Smooth muscle cell (in vitro differentiated cells): Measurements from ENCODE around the gene HCN1. TPM values are rescaled to one million over a fixed set of nuclear protein-coding genes. Genes with fewer than 3 reads are reported as not detected.
"Not testable (repeated sequence)": the region's sequence is repeated elsewhere in the genome, so short reads cannot be mapped to it uniquely, and the experiment has no call there.

ENCODE experiments used
- DNase-seq: peaks from one replicate; lab custom pipeline; 2025; ENCODE audit not compliant: unreplicated experiment; lab: John Stamatoyannopoulos, UW
- H2AFZ ChIP-seq: fragments of 200-600 bp; sonication (generic); 2 replicates; pipeline ENCODE4 v1.6.0; 2016; ENCODE audit warnings: antibody characterized with exemption, low read depth, mild to moderate bottlenecking
- H3F3A ChIP-seq: fragments of 200-600 bp; sonication (generic); 2 replicates; pipeline ENCODE4 v1.6.0; 2017; ENCODE audit warnings: antibody characterized with exemption, low read depth
- H3K27ac ChIP-seq: fragments of 200-600 bp; sonication (generic); 2 replicates; pipeline ENCODE4 v1.5.1; 2016; ENCODE audit warnings: low read depth, mild to moderate bottlenecking
- H3K27me3 ChIP-seq: fragments of 200-600 bp; sonication (generic); 2 replicates; pipeline ENCODE4 v1.6.1; 2016; ENCODE audit warnings: low read depth, mild to moderate bottlenecking
- H3K36me3 ChIP-seq: fragments of 200-600 bp; sonication (generic); 2 replicates; pipeline ENCODE4 v1.5.1; 2016; ENCODE audit warnings: low read depth
- H3K4me1 ChIP-seq: fragments of 200-600 bp; sonication (generic); 2 replicates; pipeline ENCODE4 v1.5.1; 2016; ENCODE audit warnings: low read depth
- H3K4me2 ChIP-seq: fragments of 200-600 bp; sonication (generic); 2 replicates; pipeline ENCODE4 v1.6.0; 2016; ENCODE audit warnings: mild to moderate bottlenecking
- H3K4me3 ChIP-seq: fragments of 200-600 bp; sonication (generic); 2 replicates; pipeline ENCODE4 v1.5.1; 2016; ENCODE audit warnings: mild to moderate bottlenecking
- H3K79me2 ChIP-seq: fragments of 200-600 bp; sonication (generic); 2 replicates; pipeline ENCODE4 v1.6.0; 2016; ENCODE audit warnings: low read depth, mild to moderate bottlenecking
- H3K9ac ChIP-seq: fragments of 200-600 bp; sonication (generic); 2 replicates; pipeline ENCODE4 v1.6.0; 2016; ENCODE audit warnings: low read depth
- H3K9me3 ChIP-seq: fragments of 200-600 bp; sonication (generic); replicated peaks from 2 replicates; pipeline ENCODE4 v1.5.1; 2016; ENCODE audit warnings: low read depth
- H4K20me1 ChIP-seq: fragments of 200-600 bp; sonication (generic); 2 replicates; pipeline ENCODE4 v1.6.0; 2016; ENCODE audit warnings: low read depth
- WGBS: methylation state at CpG from one replicate; pipeline ENCODE4 v1.1.7; 2016; ENCODE audit warnings: low lambda C conversion rate; 5-methylcytosine and 5-hydroxymethylcytosine counted together
- polyA plus RNA-seq: library from polyadenylated mRNA; unstranded; fragments of >200 nt; fragmentation: Nextera tagmentation; extraction: Ambion mirVana; gene quantifications from 2 replicates; pipeline ENCODE4 v1.2.1, GENCODE V29; 2016
- total RNA-seq: library from RNA; depleted of rRNA; stranded (reverse); fragments of >200 nt; gene quantifications from 2 replicates; pipeline ENCODE4 v1.2.3, GENCODE V29; 2014
- TF ChIP-seq, protein P1 (sequence below): fragments of 200-600 bp; sonication (generic); IDR thresholded peaks from 2 replicates; pipeline ENCODE4 v1.5.1; 2017; ENCODE audit warnings: borderline replicate concordance, mild to moderate bottlenecking, antibody characterized with exemption; ENCODE audit not compliant: insufficient read depth, poor library complexity, severe bottlenecking

Gene HCN1
- total and polyA plus RNA-seq, 2 experiments from 2014 or later = not detected

DNA sequence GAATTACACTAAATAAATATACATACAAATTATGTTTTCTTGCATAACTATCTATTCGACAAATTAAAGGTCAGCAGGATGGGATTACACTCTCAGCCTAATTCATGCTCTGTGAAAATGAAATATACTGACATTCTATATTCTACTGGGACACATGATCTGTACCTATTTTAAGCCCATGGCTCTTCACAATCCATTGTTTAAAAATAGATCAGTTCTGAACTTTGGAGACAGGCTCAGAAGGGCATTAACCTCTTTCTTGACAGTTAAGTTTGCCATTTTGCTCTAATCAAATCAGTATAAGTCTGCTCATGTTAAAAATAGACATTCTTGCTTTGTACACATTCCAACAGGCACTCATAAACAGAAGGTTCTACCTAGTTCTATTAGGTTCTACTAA is 361.2 kb downstream of the HCN1 start:
- Histone ChIP-seq H3K27ac (no peak overlapping the region), H3K9ac (no peak overlapping the region), H3F3A (no peaks in the 10 kb centered on the region), H3K27me3 (no peaks in the 10 kb centered on the region), H3K4me2 (no peak overlapping the region), H2AFZ (no peak overlapping the region), H3K4me3 (no peak overlapping the region), H3K9me3 (no peaks in the 10 kb centered on the region), H4K20me1 (no peaks in the 10 kb centered on the region), H3K36me3 (no peaks in the 10 kb centered on the region), H3K79me2 (no peaks in the 10 kb centered on the region), H3K4me1 (no peaks in the 10 kb centered on the region)
- DNase-seq = no peak
- WGBS = 82% methylated on average over 1 of the region's 1 CpG
- TF ChIP-seq, protein P1, sequence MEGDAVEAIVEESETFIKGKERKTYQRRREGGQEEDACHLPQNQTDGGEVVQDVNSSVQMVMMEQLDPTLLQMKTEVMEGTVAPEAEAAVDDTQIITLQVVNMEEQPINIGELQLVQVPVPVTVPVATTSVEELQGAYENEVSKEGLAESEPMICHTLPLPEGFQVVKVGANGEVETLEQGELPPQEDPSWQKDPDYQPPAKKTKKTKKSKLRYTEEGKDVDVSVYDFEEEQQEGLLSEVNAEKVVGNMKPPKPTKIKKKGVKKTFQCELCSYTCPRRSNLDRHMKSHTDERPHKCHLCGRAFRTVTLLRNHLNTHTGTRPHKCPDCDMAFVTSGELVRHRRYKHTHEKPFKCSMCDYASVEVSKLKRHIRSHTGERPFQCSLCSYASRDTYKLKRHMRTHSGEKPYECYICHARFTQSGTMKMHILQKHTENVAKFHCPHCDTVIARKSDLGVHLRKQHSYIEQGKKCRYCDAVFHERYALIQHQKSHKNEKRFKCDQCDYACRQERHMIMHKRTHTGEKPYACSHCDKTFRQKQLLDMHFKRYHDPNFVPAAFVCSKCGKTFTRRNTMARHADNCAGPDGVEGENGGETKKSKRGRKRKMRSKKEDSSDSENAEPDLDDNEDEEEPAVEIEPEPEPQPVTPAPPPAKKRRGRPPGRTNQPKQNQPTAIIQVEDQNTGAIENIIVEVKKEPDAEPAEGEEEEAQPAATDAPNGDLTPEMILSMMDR = no peak

DNA sequence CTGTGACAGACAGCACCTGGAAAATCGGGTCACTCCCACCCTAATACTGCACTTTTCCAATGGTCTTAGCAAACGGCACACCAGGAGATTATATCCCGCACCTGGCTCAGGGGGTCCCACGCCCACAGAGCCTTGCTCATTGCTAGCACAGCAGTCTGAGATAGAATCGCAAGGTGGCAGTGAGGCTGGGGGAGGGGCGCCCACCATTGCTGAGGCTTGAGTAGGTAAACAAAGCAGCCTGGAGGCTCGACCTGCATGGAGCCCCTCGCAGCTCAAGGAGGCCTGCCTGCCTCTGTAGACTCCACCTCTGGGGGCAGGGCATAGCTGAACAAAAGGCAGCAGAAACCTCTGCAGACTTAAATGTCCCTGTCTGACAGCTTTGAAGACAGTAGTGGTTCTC is 383.6 kb downstream of the HCN1 start:
- not testable (repeated sequence) for DNase-seq, H3K4me3 ChIP-seq
- 83% methylated on average over 8 of the region's 8 CpGs for WGBS

GRCh38 chr5:45295231-45295630 is 400.9 kb downstream of the HCN1 start:
- TF ChIP-seq, protein P1 = no peak
- H3K9ac ChIP-seq = no peak overlapping the region

More for the DNA sequence above, 383.6 kb downstream of the HCN1 start:
- H3K79me2 ChIP-seq, H3K9ac ChIP-seq, H3K36me3 ChIP-seq, H3K27ac ChIP-seq, H4K20me1 ChIP-seq, H3K27me3 ChIP-seq, H3F3A ChIP-seq, H3K9me3 ChIP-seq, H3K4me2 ChIP-seq, H2AFZ ChIP-seq, H3K4me1 ChIP-seq: not testable (repeated sequence)

GRCh38 chr5:45288746-45289145 is 407.4 kb downstream of the HCN1 start:
- Histone ChIP-seq H3K27me3 (no peaks in the 10 kb centered on the region), H3K27ac (no peak overlapping the region), H4K20me1 (no peaks in the 10 kb centered on the region), H3K4me3 (no peak overlapping the region), H2AFZ (no peak overlapping the region), H3K4me1 (no peaks in the 10 kb centered on the region), H3K9me3 (no peaks in the 10 kb centered on the region), H3K36me3 (no peaks in the 10 kb centered on the region), H3K9ac (no peak overlapping the region), H3F3A (no peaks in the 10 kb centered on the region), H3K4me2 (no peak overlapping the region), H3K79me2 (no peaks in the 10 kb centered on the region)
- 91% methylated on average over 1 of the region's 1 CpG for WGBS
- TF ChIP-seq, protein P1 = no peak
- DNase-seq = no peak

More at GRCh38 chr5:45295231-45295630, 400.9 kb downstream of the HCN1 start:
- DNase-seq = no peak
- Histone ChIP-seq H3K9me3 (peaks cover 3% of the 10 kb centered on the region), H3K4me1 (no peaks in the 10 kb centered on the region), H3F3A (no peaks in the 10 kb centered on the region), H3K79me2 (no peaks in the 10 kb centered on the region), H4K20me1 (no peaks in the 10 kb centered on the region), H3K27ac (no peak overlapping the region), H3K27me3 (no peaks in the 10 kb centered on the region), H3K4me3 (no peak overlapping the region), H3K4me2 (no peak overlapping the region), H2AFZ (no peak overlapping the region), H3K36me3 (no peaks in the 10 kb centered on the region)
- 93% methylated on average over 2 of the region's 2 CpGs for WGBS
